GM11168 (cell line): Measurements from ENCODE around the gene SGMS1.
"Not testable (repeated sequence)": the region's sequence is repeated elsewhere in the genome, so short reads cannot be mapped to it uniquely, and the experiment has no call there.

Experiments used
- in situ Hi-C: fragments of 300-500 bp; cut with MboI; formaldehyde crosslinking; loops from one replicate; pipeline ENCODE4 v1.12.0; 2022; ENCODE audit warnings: low sequenced_read_pairs; ENCODE audit not compliant: unreplicated experiment

SGMS1 gene

GRCh38 chr10:50623663-50624412 lies at the start of gene SGMS1:
Gene SGMS1 (minus strand): TSS chr10:50623956. CDS start chr10:50344114, 279,842 bp downstream.
- in situ Hi-C loops, result no loop called here

GRCh38 chr10:50672152-50672551 lies 48.4 kb upstream of the SGMS1 start:
- in situ Hi-C loops, result not testable (repeated sequence)

GRCh38 chr10:50671645-50672044 lies 47.9 kb upstream of the SGMS1 start:
- in situ Hi-C loops, result not testable (repeated sequence)

GRCh38 chr10:50669957-50670356 lies 46.2 kb upstream of the SGMS1 start:
- in situ Hi-C loops, result not testable (repeated sequence)

GRCh38 chr10:50667353-50667752 lies 43.6 kb upstream of the SGMS1 start:
- in situ Hi-C loops, result not testable (repeated sequence)

GRCh38 chr10:50662420-50662819 lies 38.7 kb upstream of the SGMS1 start:
- in situ Hi-C loops, result not testable (repeated sequence)

- in situ Hi-C loops, result not testable (repeated sequence)
Observed at GRCh38 chr10:50661563-50661962, 37.8 kb upstream of the SGMS1 start.

GRCh38 chr10:50659865-50660730 lies 36.3 kb upstream of the SGMS1 start:
- in situ Hi-C loops, result not testable (repeated sequence)

GRCh38 chr10:50659016-50659864 lies 35.5 kb upstream of the SGMS1 start:
- in situ Hi-C loops, result not testable (repeated sequence)

- in situ Hi-C loops, result no loop called here
Observed at GRCh38 chr10:50658165-50658564, 34.4 kb upstream of the SGMS1 start.

- in situ Hi-C loops, result no loop called here
Observed at GRCh38 chr10:50653758-50654157, 30.0 kb upstream of the SGMS1 start.

- in situ Hi-C loops, result no loop called here
Observed at GRCh38 chr10:50653142-50653541, 29.4 kb upstream of the SGMS1 start.

GRCh38 chr10:50651808-50652207 lies 28.1 kb upstream of the SGMS1 start:
- in situ Hi-C loops, result no loop called here

GRCh38 chr10:50650481-50650880 lies 26.7 kb upstream of the SGMS1 start:
- in situ Hi-C loops, result no loop called here

GRCh38 chr10:50648935-50649227 lies 25.1 kb upstream of the SGMS1 start:
- in situ Hi-C loops, result no loop called here

GRCh38 chr10:50648089-50648934 lies 24.6 kb upstream of the SGMS1 start:
- in situ Hi-C loops, result no loop called here

GRCh38 chr10:50647350-50647749 lies 23.6 kb upstream of the SGMS1 start:
- in situ Hi-C loops, result not testable (repeated sequence)

- in situ Hi-C loops, result no loop called here
Observed at GRCh38 chr10:50645236-50645635, 21.5 kb upstream of the SGMS1 start.

- in situ Hi-C loops, result no loop called here
Observed at GRCh38 chr10:50641626-50642025, 17.9 kb upstream of the SGMS1 start.

GRCh38 chr10:50640238-50640637 lies 16.5 kb upstream of the SGMS1 start:
- in situ Hi-C loops, result no loop called here
